NCI-H748 (cell line): Measurements from ENCODE around the gene RNF157.
"Not testable (repeated sequence)": the region's sequence is repeated elsewhere in the genome, so short reads cannot be mapped to it uniquely, and the experiment has no call there.

Experiments
- DNase-seq: peaks from one replicate; lab custom pipeline; 2025; ENCODE audit not compliant: unreplicated experiment; lab: John Stamatoyannopoulos, UW

RNF157 gene

GRCh38 chr17:76254275-76254674, 14.0 kb upstream of the RNF157 start:
- DNase-seq: no peak

GRCh38 chr17:76253841-76254240, 13.5 kb upstream of the RNF157 start:
- DNase-seq: no peak

- not testable (repeated sequence) for DNase-seq
These were observed 12.9 kb upstream of the RNF157 start for GRCh38 chr17:76252967-76253766.

GRCh38 chr17:76252040-76252954, 12.0 kb upstream of the RNF157 start:
- DNase-seq: no peak

- DNase-seq: no peak
These were observed 11.3 kb upstream of the RNF157 start for GRCh38 chr17:76251478-76252039.

GRCh38 chr17:76250141-76250540, 9.8 kb upstream of the RNF157 start:
- DNase-seq: no peak

- no peak for DNase-seq
These were observed 7.9 kb upstream of the RNF157 start for GRCh38 chr17:76248013-76248782.

- no peak for DNase-seq
These were observed 7.0 kb upstream of the RNF157 start for GRCh38 chr17:76247304-76247703.

GRCh38 chr17:76246080-76247066, 6.1 kb upstream of the RNF157 start:
- DNase-seq: no peak

GRCh38 chr17:76244721-76245120, 4.4 kb upstream of the RNF157 start:
- not testable (repeated sequence) for DNase-seq

GRCh38 chr17:76243826-76244679, 3.8 kb upstream of the RNF157 start:
- no peak for DNase-seq

- DNase-seq: no peak
These were observed 1.5 kb upstream of the RNF157 start for GRCh38 chr17:76241691-76242255.

GRCh38 chr17:76241204-76241538, 878 bp upstream of the RNF157 start:
- no peak for DNase-seq

- peak; percentile 21 for DNase-seq
These were observed 587 bp downstream of the RNF157 start for GRCh38 chr17:76239538-76240274.

GRCh38 chr17:76238847-76239537, 1.3 kb downstream of the RNF157 start:
- DNase-seq: no peak

- DNase-seq: no peak
These were observed 2.4 kb downstream of the RNF157 start for GRCh38 chr17:76237859-76238313.

- DNase-seq: no peak
These were observed 3.7 kb downstream of the RNF157 start for GRCh38 chr17:76236603-76237002.
